ENCODE data around the gene UQCC5.

UQCC5 gene

DNA sequence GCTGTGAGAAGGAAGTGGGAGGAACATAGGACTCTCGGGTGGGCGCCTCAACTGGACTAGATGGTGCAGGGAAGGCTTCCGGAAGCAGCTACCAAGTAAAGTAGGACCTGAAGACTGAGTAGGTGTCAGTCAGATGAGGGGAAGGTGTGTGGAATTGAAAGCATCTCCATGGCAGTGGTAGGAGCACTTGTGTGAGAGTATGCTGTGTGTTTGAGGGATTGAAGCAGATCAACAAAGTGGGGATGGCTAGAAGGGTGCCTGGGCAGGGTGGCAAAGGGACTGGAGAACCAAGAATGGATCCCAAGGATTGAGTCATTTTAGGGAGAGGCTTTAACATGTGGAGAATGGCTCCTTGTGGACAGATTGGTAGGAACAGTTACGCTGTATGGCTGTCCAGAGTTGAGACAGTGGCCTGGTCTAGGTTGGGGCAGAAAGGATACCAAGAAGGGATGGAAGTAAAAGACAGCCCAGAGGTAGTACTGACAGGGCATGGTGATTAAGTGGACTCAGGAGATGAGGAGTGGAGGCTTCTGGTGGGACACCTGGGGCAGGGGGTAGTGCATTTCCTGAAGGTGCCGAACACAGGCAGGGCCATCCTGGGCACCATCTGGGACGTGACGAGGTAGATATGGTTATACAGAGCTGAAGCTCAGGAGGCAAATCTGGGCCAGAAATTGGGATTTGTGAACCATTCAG, 1.5 kb downstream of the UQCC5 start:
- peak; percentile 18 for DNase-seq (ENCODE audit: low spot score)
- TF ChIP-seq, protein P1, sequence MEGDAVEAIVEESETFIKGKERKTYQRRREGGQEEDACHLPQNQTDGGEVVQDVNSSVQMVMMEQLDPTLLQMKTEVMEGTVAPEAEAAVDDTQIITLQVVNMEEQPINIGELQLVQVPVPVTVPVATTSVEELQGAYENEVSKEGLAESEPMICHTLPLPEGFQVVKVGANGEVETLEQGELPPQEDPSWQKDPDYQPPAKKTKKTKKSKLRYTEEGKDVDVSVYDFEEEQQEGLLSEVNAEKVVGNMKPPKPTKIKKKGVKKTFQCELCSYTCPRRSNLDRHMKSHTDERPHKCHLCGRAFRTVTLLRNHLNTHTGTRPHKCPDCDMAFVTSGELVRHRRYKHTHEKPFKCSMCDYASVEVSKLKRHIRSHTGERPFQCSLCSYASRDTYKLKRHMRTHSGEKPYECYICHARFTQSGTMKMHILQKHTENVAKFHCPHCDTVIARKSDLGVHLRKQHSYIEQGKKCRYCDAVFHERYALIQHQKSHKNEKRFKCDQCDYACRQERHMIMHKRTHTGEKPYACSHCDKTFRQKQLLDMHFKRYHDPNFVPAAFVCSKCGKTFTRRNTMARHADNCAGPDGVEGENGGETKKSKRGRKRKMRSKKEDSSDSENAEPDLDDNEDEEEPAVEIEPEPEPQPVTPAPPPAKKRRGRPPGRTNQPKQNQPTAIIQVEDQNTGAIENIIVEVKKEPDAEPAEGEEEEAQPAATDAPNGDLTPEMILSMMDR (IDR thresholded peaks at IDR 0.05; ENCODE audit: extremely low read depth, missing control alignments), result no peak

DNA sequence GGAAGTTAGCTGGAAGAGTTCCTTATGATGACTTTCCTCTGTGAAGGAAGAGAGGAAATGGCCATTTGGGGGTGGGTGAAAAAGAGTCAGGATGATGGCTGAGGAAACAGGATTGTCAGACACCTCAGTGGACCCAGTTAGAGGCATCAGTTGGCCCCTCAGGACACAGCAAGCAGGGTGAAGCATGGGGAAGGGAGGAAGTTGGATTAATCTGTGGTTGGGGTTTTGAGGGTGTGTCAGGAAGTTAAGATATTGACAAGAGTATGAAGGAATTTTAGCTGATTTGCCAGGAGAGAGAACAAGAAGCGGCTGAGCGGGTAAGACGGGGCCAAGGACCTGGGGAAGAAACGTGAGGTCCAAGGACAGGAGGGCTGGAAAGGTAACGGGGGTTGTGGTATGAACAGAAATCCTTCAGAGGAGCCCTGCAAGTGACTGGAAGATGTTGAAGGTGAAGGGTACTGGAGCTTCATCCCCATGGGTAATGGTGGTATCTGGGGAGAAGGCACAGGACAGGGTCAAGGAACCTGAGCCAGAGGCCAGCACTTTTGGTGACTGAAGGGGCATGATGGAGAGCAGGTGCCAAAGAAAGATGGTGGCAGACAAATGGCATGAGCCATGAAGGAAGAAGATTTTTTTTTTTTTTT, 2.7 kb downstream of the UQCC5 start:
- TF ChIP-seq, protein P1 (IDR thresholded peaks at IDR 0.05; ENCODE audit: extremely low read depth, missing control alignments), result no peak
- no peak for DNase-seq (ENCODE audit: low spot score)

DNA sequence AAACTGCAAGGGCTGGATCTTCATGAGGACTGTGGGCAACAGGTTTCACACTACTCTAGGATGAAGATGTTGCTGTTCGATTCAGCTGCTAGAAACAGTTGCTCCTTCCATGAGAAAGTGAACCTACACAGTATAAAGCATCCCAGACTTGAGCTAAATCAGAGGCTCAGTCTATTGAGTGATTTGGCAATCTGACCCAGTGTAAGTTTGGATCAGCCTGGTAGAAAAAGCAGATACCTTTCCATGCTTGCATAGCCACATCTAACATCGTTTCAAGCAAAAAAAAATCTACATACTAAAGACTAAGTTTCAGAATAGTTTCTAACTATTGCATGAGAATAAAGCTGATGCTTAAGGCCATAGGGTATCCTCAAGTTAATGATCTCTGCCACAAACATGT, 4.6 kb downstream of the UQCC5 start:
- TF ChIP-seq, protein P1 (IDR thresholded peaks at IDR 0.05; ENCODE audit: extremely low read depth, missing control alignments), result no peak

DNA sequence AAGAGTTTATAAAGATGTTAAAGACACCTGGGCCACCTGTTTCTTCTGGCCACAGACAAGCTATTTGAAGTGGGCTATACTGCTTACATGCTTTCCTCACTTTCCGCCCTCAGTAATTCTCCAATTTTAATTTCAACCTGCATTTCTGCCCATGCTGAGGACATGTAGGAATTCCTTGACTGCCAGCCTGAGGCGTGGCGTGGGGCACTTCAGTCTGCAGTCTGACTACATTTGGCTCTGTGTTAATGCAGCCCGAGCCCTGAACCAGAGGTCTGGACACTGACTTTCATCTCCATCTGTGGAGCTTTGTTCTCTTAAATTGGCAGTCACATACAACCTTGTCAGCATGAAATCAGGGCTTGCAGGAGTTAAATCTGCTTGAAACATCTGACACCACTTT, 8.5 kb downstream of the UQCC5 start:
- TF ChIP-seq, protein P1 (IDR thresholded peaks at IDR 0.05; ENCODE audit: extremely low read depth, missing control alignments), result no peak
- DNase-seq (ENCODE audit: low spot score), result no peak

More for the DNA sequence above, 4.6 kb downstream of the UQCC5 start:
- no peak for DNase-seq (ENCODE audit: low spot score)

DNA sequence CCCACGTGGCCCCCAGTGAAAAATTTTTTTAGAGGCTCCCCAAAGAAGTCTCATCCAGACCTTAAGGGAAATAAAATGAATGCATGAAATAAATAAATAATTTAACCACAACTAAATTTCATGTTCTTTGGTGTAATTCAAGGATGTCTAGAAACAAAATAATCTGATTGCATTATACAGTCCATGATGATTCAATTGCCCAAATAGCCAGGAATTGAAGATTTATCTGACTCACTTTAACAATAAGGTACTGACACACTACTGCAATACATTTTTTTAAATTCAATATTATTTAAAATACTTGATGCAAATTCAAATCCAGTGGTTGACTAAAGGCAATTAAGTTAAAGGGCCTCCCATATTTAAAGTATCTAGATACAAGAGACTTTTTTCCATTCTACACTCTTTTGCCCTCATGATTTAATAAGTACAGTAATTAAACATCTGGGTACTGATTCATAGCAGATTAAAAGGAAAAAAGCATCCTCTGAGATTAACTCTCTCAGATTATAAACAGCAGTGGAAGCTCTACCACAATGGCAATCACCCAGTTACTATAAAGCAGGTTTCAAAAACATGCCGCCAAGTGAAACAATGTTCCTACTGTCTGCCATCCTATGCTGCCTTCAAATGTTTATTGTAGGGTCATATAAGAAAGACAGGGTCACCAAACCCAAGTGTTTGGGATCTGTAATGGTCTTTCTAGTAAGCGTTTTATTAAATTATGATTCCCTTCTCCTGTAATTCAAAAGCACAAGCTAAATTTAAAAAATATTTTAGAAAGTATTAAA, 9.9 kb downstream of the UQCC5 start:
- TF ChIP-seq, protein P1 (IDR thresholded peaks at IDR 0.05; ENCODE audit: extremely low read depth, missing control alignments), result no peak
- DNase-seq (ENCODE audit: low spot score), result no peak

DNA sequence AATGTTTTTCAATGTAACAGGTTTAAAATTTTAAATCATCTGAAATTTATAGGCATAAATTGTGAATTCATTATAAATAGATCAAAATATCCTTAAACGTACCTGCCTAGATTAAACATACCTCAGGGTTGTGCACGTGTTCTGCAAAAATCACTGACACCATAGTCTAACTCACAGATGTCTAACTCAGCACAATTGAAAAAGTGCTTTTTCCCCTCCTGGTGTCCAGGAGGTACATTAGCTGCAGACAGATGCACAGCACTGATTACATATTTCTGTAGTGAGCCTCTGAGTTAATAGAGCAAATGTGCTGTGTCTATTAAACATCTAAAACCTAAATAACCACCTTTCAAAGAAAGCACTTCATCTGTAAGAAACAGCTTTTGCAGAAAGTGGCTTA, 10.7 kb downstream of the UQCC5 start:
- no peak for DNase-seq (ENCODE audit: low spot score)
- TF ChIP-seq, protein P1 (IDR thresholded peaks at IDR 0.05; ENCODE audit: extremely low read depth, missing control alignments), result no peak

DNA sequence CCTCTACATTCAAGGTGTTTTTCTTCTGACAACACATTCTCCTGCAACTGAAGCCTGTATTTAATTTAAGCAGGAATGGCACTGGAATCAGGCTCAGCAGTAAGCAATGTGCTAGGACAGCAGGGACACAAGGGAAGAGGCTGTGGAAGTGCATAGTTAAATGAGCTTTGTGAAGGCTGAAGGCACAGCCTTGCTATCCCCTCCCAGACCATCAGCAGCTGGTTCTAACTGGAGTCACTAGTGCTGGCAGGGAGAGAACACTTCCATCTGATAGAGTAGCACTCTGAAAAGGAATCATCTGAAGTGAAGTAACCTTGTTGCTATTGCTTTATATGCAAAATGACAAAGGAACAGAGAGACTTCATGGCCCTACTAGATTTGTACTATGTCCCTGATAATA, 14.7 kb downstream of the UQCC5 start:
- TF ChIP-seq, protein P1 (IDR thresholded peaks at IDR 0.05; ENCODE audit: extremely low read depth, missing control alignments), result no peak
- no peak for DNase-seq (ENCODE audit: low spot score)

Measured in GM20000 (cell line).